PFSK-1 (cell line): ENCODE measurements around the gene IFNGR2.

Experiments used
- FOXP2 ChIP-seq: optimal IDR thresholded peaks from 2 replicates; pipeline ENCODE3; 2011; ENCODE audit warnings: borderline replicate concordance, control low read depth, inconsistent platforms; ENCODE audit not compliant: insufficient read depth; ENCODE audit errors: extremely low read length, extremely low read depth
- POLR2AphosphoS5 ChIP-seq: IDR thresholded peaks from 2 replicates; pipeline ENCODE4 v1.6.1; 2012; ENCODE audit warnings: low read depth, mild to moderate bottlenecking, control low read depth, low read length, moderate library complexity
- REST ChIP-seq, 2 experiments: IDR thresholded peaks; 2 replicates each; pipeline versions ENCODE4 v1.6.1 to v1.8.0; 2011 to 2012; ENCODE audit warnings: low read depth in 2 of 2, low read length in 2 of 2, control low read depth in 1 of 2, inconsistent platforms in 1 of 2, mild to moderate bottlenecking in 1 of 2, moderate library complexity in 1 of 2; ENCODE audit not compliant: insufficient read depth in 1 of 2
- SIN3A ChIP-seq: IDR thresholded peaks from 2 replicates; pipeline ENCODE4 v1.6.1; 2012; ENCODE audit warnings: mild to moderate bottlenecking, low read length, moderate library complexity, borderline replicate concordance; ENCODE audit not compliant: insufficient read depth
- TAF1 ChIP-seq: IDR thresholded peaks from 2 replicates; pipeline ENCODE4 v1.6.1; 2012; ENCODE audit warnings: low read length, control low read depth, borderline replicate concordance; ENCODE audit not compliant: insufficient read depth

IFNGR2 gene

DNA sequence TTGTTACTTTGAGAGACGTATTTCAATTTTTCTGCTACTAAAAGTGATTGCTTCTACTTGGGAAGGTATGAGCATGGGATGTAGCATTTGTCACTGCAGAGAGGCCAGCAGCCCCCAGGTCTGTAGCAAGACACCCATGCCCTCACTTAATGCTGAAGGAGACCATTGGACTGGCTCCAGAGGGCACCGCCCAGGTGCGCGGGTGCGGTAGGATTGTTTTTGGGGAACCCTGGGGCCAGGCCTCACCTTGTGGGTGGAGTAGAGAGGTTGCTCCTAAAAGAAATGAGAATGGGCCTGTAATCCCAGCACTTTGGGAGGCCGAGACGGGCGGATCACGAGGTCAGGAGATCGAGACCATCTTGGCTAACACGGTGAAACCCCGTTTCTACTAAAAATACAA is 30.6 kb upstream of the IFNGR2 start:
- TF ChIP-seq SIN3A (no peak), FOXP2 (no peak)

DNA sequence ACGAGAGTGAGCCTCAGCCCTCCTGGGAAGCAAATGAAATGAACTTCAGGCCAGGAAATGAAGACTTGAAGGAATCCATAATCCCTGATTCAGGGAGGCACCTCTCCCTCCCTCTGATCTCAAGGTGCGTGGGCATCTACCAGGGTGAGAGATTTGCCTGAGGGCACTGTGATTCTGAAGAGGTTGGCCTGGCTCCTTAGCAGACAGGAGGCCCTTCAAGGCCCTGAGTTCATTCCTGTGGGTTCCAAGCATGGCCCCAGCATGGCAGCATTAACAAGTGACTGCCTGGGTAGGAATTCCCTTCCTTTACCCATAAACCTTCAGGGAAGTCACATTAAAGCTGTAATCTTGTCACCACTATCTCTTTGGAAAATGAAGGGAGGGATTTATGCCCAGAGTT is 29.8 kb upstream of the IFNGR2 start:
- no peak for TF ChIP-seq SIN3A
- no peak for TF ChIP-seq TAF1
- no peak for TF ChIP-seq POLR2AphosphoS5
- TF ChIP-seq FOXP2 = no peak
- no peak for TF ChIP-seq REST (IDR thresholded peaks at IDR 0.05; ENCODE audit: insufficient read depth in 1 of 2, low read depth in 2 of 2, low read length in 2 of 2)

GRCh38 chr21:33374080-33374449 is 29.1 kb upstream of the IFNGR2 start:
- TF ChIP-seq REST (IDR thresholded peaks at IDR 0.05; ENCODE audit: insufficient read depth in 1 of 2, low read depth in 2 of 2, low read length in 2 of 2) = no peak

GRCh38 chr21:33374450-33375096 is 28.6 kb upstream of the IFNGR2 start:
- TF ChIP-seq POLR2AphosphoS5 = no peak
- TF ChIP-seq SIN3A = no peak
- TF ChIP-seq FOXP2 = no peak
- TF ChIP-seq TAF1 = no peak; the same call in 1 of the 2 replicates
- no peak for TF ChIP-seq REST (IDR thresholded peaks at IDR 0.05; ENCODE audit: insufficient read depth in 1 of 2, low read depth in 2 of 2, low read length in 2 of 2)

- TF ChIP-seq SIN3A = no peak
- no peak for TF ChIP-seq REST (IDR thresholded peaks at IDR 0.05; ENCODE audit: insufficient read depth in 1 of 2, low read depth in 2 of 2, low read length in 2 of 2)
- TF ChIP-seq FOXP2 = no peak
These were observed 28.0 kb upstream of the IFNGR2 start for GRCh38 chr21:33375101-33375644.
